Measurements from ENCODE around the gene ZNF724. TPM values are rescaled to one million over a fixed set of nuclear protein-coding genes. Genes with fewer than 3 reads are reported as not detected.

Gene ZNF724
- total and polyA plus RNA-seq, 10 of the 15 experiments (the other 5 are each of a cell fraction or from before 2014, with no cell fraction given), result 0.71 to 14.7 (median 4.2) TPM

- no peak for FAIRE-seq
- Histone ChIP-seq H3K4me2 (ENCODE audit: control insufficient read depth, insufficient read depth) (no peak overlapping the region), H3K36me3 (ENCODE audit: control insufficient read depth in 2 of 2, insufficient read depth in 2 of 2, low read length in 1 of 2) (no peaks in the 10 kb centered on the region), H4K20me1 (ENCODE audit: control insufficient read depth, insufficient read depth) (no peaks in the 10 kb centered on the region), H3K79me2 (ENCODE audit: control insufficient read depth, insufficient read depth, low read length) (no peaks in the 10 kb centered on the region), H3K27ac (ENCODE audit: control insufficient read depth, insufficient read depth) (no peak overlapping the region), H3K9ac (ENCODE audit: control insufficient read depth, insufficient read depth, low read length) (no peak overlapping the region), H2AFZ (ENCODE audit: control insufficient read depth, low read depth, low read length) (no peak overlapping the region), H3K27me3 (replicated peaks in 1 of 2; ENCODE audit: control insufficient read depth in 2 of 2, insufficient read depth in 2 of 2, low read length in 1 of 2) (no peaks in the 10 kb centered on the region), H3K4me1 (ENCODE audit: control insufficient read depth, insufficient read depth, low read length) (no peaks in the 10 kb centered on the region), H3K9me3 (replicated peaks; ENCODE audit: control insufficient read depth, insufficient read depth, low read length) (no peaks in the 10 kb centered on the region; the same call in 2 of the 3 replicates), H3K4me3 (no peak overlapping the region)
- POLR2A ChIA-PET, result no interaction called here
- RAD21 ChIA-PET (ENCODE audit: unreplicated experiment), result no interaction called here
- intact Hi-C loops (cut with micrococcal nuclease; ENCODE audit: unreplicated experiment), result no loop called here
- 56% methylated on average over 3 of the region's 3 CpGs for WGBS (ENCODE audit: insufficient coverage, insufficient replicate concordance, low lambda C conversion rate, missing lambda C conversion rate)
- no peak for DNase-seq (ENCODE audit: low read depth, low spot score)
- in situ Hi-C loops (cut with MboI), result no loop called here
- CTCF ChIA-PET, result interaction anchor here (0.6 kb wide), 1 partner anchor 320 kb away, joined by 3 read pairs; no protein-coding TSS in a partner anchor
- SMC1A ChIA-PET (ENCODE audit: uncharacterized antibody, unreplicated experiment), result no interaction called here
- BruUV-seq (replicated peaks), result no TSS peak
- no peak for ATAC-seq
- TF ChIP-seq SMAD5 (IDR thresholded peaks at IDR 0.05; ENCODE audit: low read depth), result no peak
- no peak for TF ChIP-seq EGR1 (IDR thresholded peaks at IDR 0.05; ENCODE audit: borderline replicate concordance in 1 of 2, low read depth in 2 of 2, low read length in 2 of 2)
- TF ChIP-seq POLR2A (IDR thresholded peaks at IDR 0.05; ENCODE audit: low read depth, low read length), result no peak
- TF ChIP-seq CHD2 (IDR thresholded peaks at IDR 0.05; ENCODE audit: borderline replicate concordance, low read depth, low read length), result no peak
- TF ChIP-seq MTA3 (IDR thresholded peaks at IDR 0.05; ENCODE audit: borderline replicate concordance, low read length), result no peak
- no peak for TF ChIP-seq ELK1 (IDR thresholded peaks at IDR 0.05; ENCODE audit: low read depth, low read length)
- no peak for TF ChIP-seq RAD51 (IDR thresholded peaks at IDR 0.05)
- TF ChIP-seq ZSCAN29 (IDR thresholded peaks at IDR 0.05), result no peak
- TF ChIP-seq ZBED1 (IDR thresholded peaks at IDR 0.05; ENCODE audit: borderline replicate concordance), result no peak
- no peak for TF ChIP-seq SKIL (IDR thresholded peaks at IDR 0.05; ENCODE audit: low read depth, poor library complexity, severe bottlenecking)
- no peak for TF ChIP-seq MYC (IDR thresholded peaks at IDR 0.05; ENCODE audit: insufficient read depth, insufficient read length, insufficient replicate concordance, low read length, severe bottlenecking)
- TF ChIP-seq PRDM15 (CRISPR knock-in tag; IDR thresholded peaks at IDR 0.05), result no peak
- no peak for TF ChIP-seq EP300 (IDR thresholded peaks at IDR 0.05; ENCODE audit: borderline replicate concordance in 1 of 2, control insufficient read depth in 1 of 2, low read depth in 2 of 2, low read length in 2 of 2)
- TF ChIP-seq MLLT1 (IDR thresholded peaks at IDR 0.05), result no peak
- no peak for TF ChIP-seq STAT1 (conservative IDR thresholded peaks at IDR 0.05)
- TF ChIP-seq SUZ12 (IDR thresholded peaks at IDR 0.05; ENCODE audit: unreplicated experiment), result no peak
- no peak for TF ChIP-seq JUND (IDR thresholded peaks at IDR 0.05; ENCODE audit: low read depth, low read length)
Observed at GRCh38 chr19:23287620-23288019, 37.4 kb upstream of the ZNF724 start.
